Activated CD4-positive, alpha-beta memory T cell treated with anti-CD3 and anti-CD28 coated beads, Interleukin-2, amount 10 ng/mL, durations not matched to agents 7 days and 5 days (primary cell): ENCODE results near the gene MCF2L2. TPM values are rescaled to one million over a fixed set of nuclear protein-coding genes. Genes with fewer than 3 reads are reported as not detected.

Source experiments
- CTCF ChIA-PET: fragments of 350-600 bp; sonication (Branson Sonifier 250); formaldehyde crosslinking; loops from one replicate; lab custom pipeline; 2021; ENCODE audit warnings: antibody characterized with exemption, inconsistent platforms; lab: Charles Lee
- POLR2A ChIA-PET: fragments of 350-600 bp; sonication (Branson Sonifier 250); formaldehyde crosslinking; loops from one replicate; lab custom pipeline; 2021; ENCODE audit warnings: antibody characterized with exemption; lab: Charles Lee
- DNase-seq: peaks from one replicate; pipeline ENCODE4 v3.0.0-alpha.2; 2020
- H3K27ac Mint-ChIP-seq: one replicate; pipeline ENCODE4 v1.8.0; 2021; ENCODE audit warnings: mild to moderate bottlenecking, mixed read lengths
- H3K27me3 Mint-ChIP-seq: one replicate; pipeline ENCODE4 v1.8.0; 2021; ENCODE audit warnings: mixed read lengths
- H3K36me3 Mint-ChIP-seq: one replicate; pipeline ENCODE4 v1.8.0; 2021; ENCODE audit warnings: low read depth, mixed read lengths
- H3K4me1 Mint-ChIP-seq: one replicate; pipeline ENCODE4 v1.8.0; 2021; ENCODE audit warnings: mixed read lengths
- H3K4me3 Mint-ChIP-seq: one replicate; pipeline ENCODE4 v1.8.0; 2021; ENCODE audit warnings: mild to moderate bottlenecking, mixed read lengths
- H3K9me3 Mint-ChIP-seq: one replicate; pipeline ENCODE4 v1.8.0; 2021; ENCODE audit warnings: mixed read lengths
- total RNA-seq, 2 experiments: library from RNA; stranded (reverse); gene quantifications; one replicate each; pipeline ENCODE4 v1.2.3, GENCODE V29; 2021

MCF2L2 gene
- total RNA-seq, 2 experiments from 2014 or later, result 6.6 to 7.0 TPM

- Mint-ChIP-seq H3K9me3 (no peaks in the 10 kb centered on the region), H3K36me3 (no peaks in the 10 kb centered on the region), H3K27ac (no peak overlapping the region), H3K4me3 (no peak overlapping the region), H3K4me1 (peaks cover 5% of the 10 kb centered on the region), H3K27me3 (no peaks in the 10 kb centered on the region)
- ChIA-PET POLR2A (no interaction called here), CTCF (no interaction called here)
- no peak for DNase-seq
Observed at GRCh38 chr3:183324083-183324482, 104.3 kb downstream of the MCF2L2 start.

- CTCF ChIA-PET, result interaction anchor here (0.6 kb wide), 1 partner anchor 200 kb away, joined by 3 read pairs; no protein-coding TSS in a partner anchor
- Mint-ChIP-seq H3K9me3 (no peaks in the 10 kb centered on the region), H3K4me3 (no peak overlapping the region), H3K4me1 (peaks cover 9% of the 10 kb centered on the region), H3K36me3 (no peaks in the 10 kb centered on the region), H3K27me3 (no peaks in the 10 kb centered on the region), H3K27ac (no peak overlapping the region)
- POLR2A ChIA-PET, result no interaction called here
- DNase-seq, result no peak
Observed at GRCh38 chr3:183319371-183319770, 109.0 kb downstream of the MCF2L2 start.

GRCh38 chr3:183318877-183319276 is 109.5 kb downstream of the MCF2L2 start:
- Mint-ChIP-seq H3K36me3 (no peaks in the 10 kb centered on the region), H3K9me3 (no peaks in the 10 kb centered on the region), H3K4me3 (no peak overlapping the region), H3K27ac (no peak overlapping the region), H3K27me3 (no peaks in the 10 kb centered on the region), H3K4me1 (peaks cover 9% of the 10 kb centered on the region)
- CTCF ChIA-PET, result no interaction called here
- DNase-seq, result no peak
- POLR2A ChIA-PET, result no interaction called here

- Mint-ChIP-seq H3K27me3 (no peaks in the 10 kb centered on the region), H3K4me1 (peaks cover 9% of the 10 kb centered on the region), H3K4me3 (no peak overlapping the region), H3K36me3 (no peaks in the 10 kb centered on the region), H3K27ac (no peak overlapping the region), H3K9me3 (no peaks in the 10 kb centered on the region)
- DNase-seq, result no peak
- ChIA-PET POLR2A (interaction anchor here (0.9 kb wide), 1 partner anchor 12 kb away, joined by 5 read pairs; no protein-coding TSS in a partner anchor), CTCF (interaction anchor here (1.2 kb wide), 1 partner anchor 311 kb away, joined by 3 read pairs; no protein-coding TSS in a partner anchor)
Observed at GRCh38 chr3:183317886-183318865, 110.2 kb downstream of the MCF2L2 start.

GRCh38 chr3:183317271-183317670 is 111.1 kb downstream of the MCF2L2 start:
- Mint-ChIP-seq H3K4me3 (no peak overlapping the region), H3K9me3 (no peaks in the 10 kb centered on the region), H3K27me3 (no peaks in the 10 kb centered on the region), H3K27ac (no peak overlapping the region), H3K36me3 (no peaks in the 10 kb centered on the region), H3K4me1 (peaks cover 9% of the 10 kb centered on the region)
- POLR2A ChIA-PET, result interaction anchor here (0.9 kb wide), 1 partner anchor 11 kb away, joined by 5 read pairs; no protein-coding TSS in a partner anchor
- no peak for DNase-seq
- CTCF ChIA-PET, result interaction anchor here (1.2 kb wide), 1 partner anchor 312 kb away, joined by 3 read pairs; no protein-coding TSS in a partner anchor

GRCh38 chr3:183315739-183316138 is 112.7 kb downstream of the MCF2L2 start:
- Mint-ChIP-seq H3K4me1 (peaks cover 9% of the 10 kb centered on the region), H3K36me3 (peaks cover 3% of the 10 kb centered on the region), H3K27ac (no peak overlapping the region), H3K9me3 (no peaks in the 10 kb centered on the region), H3K4me3 (no peak overlapping the region), H3K27me3 (no peaks in the 10 kb centered on the region)
- ChIA-PET CTCF (no interaction called here), POLR2A (no interaction called here)
- no peak for DNase-seq

- ChIA-PET CTCF (interaction anchor here (1.3 kb wide), 1 partner anchor 22 kb away, joined by 3 read pairs; no protein-coding TSS in a partner anchor), POLR2A (interaction anchor here (0.8 kb wide), 1 partner anchor 10 kb away, joined by 3 read pairs; no protein-coding TSS in a partner anchor)
- DNase-seq, result no peak
- Mint-ChIP-seq H3K36me3 (peaks cover 14% of the 10 kb centered on the region), H3K27ac (no peak overlapping the region), H3K9me3 (no peaks in the 10 kb centered on the region), H3K4me1 (peaks cover under 1% of the 10 kb centered on the region), H3K4me3 (no peak overlapping the region), H3K27me3 (no peaks in the 10 kb centered on the region)
Observed at GRCh38 chr3:183313764-183314163, 114.7 kb downstream of the MCF2L2 start.

- Mint-ChIP-seq H3K36me3 (peaks cover 14% of the 10 kb centered on the region), H3K27ac (no peak overlapping the region), H3K27me3 (no peaks in the 10 kb centered on the region), H3K4me1 (no peaks in the 10 kb centered on the region), H3K4me3 (no peak overlapping the region), H3K9me3 (no peaks in the 10 kb centered on the region)
- DNase-seq, result no peak
- ChIA-PET POLR2A (interaction anchor here (0.8 kb wide), 1 partner anchor 10 kb away, joined by 3 read pairs; no protein-coding TSS in a partner anchor), CTCF (interaction anchor here (1.3 kb wide), 1 partner anchor 22 kb away, joined by 3 read pairs; no protein-coding TSS in a partner anchor)
Observed at GRCh38 chr3:183313351-183313750, 115.1 kb downstream of the MCF2L2 start.

- Mint-ChIP-seq H3K9me3 (no peaks in the 10 kb centered on the region), H3K27me3 (no peaks in the 10 kb centered on the region), H3K27ac (no peak overlapping the region), H3K36me3 (peaks cover 14% of the 10 kb centered on the region), H3K4me3 (no peak overlapping the region), H3K4me1 (peaks cover 4% of the 10 kb centered on the region)
- ChIA-PET CTCF (no interaction called here), POLR2A (no interaction called here)
- no peak for DNase-seq
Observed at GRCh38 chr3:183312433-183312832, 116.0 kb downstream of the MCF2L2 start.

GRCh38 chr3:183310936-183311335 is 117.5 kb downstream of the MCF2L2 start:
- Mint-ChIP-seq H3K4me1 (peaks cover 17% of the 10 kb centered on the region), H3K4me3 (no peak overlapping the region), H3K9me3 (no peaks in the 10 kb centered on the region), H3K27ac (no peak overlapping the region), H3K36me3 (peaks cover 14% of the 10 kb centered on the region), H3K27me3 (no peaks in the 10 kb centered on the region)
- DNase-seq, result no peak
- ChIA-PET POLR2A (interaction anchor here (1.0 kb wide), 2 partner anchors 9 to 152 kb away, joined by 3 read pairs; no protein-coding TSS in a partner anchor), CTCF (no interaction called here)

- CTCF ChIA-PET, result interaction anchor here (0.5 kb wide), 1 partner anchor 10 kb away, joined by 3 read pairs; no protein-coding TSS in a partner anchor
- DNase-seq, result no peak
- POLR2A ChIA-PET, result no interaction called here
- Mint-ChIP-seq H3K36me3 (peaks cover 14% of the 10 kb centered on the region), H3K27ac (no peak overlapping the region), H3K27me3 (no peaks in the 10 kb centered on the region), H3K9me3 (no peaks in the 10 kb centered on the region), H3K4me3 (no peak overlapping the region), H3K4me1 (peaks cover 17% of the 10 kb centered on the region)
Observed at GRCh38 chr3:183309276-183309675, 119.1 kb downstream of the MCF2L2 start.

- POLR2A ChIA-PET, result no interaction called here
Observed at GRCh38 chr3:183308751-183309150, 119.7 kb downstream of the MCF2L2 start.

GRCh38 chr3:183307749-183308148 is 120.7 kb downstream of the MCF2L2 start:
- no peak for DNase-seq
- CTCF ChIA-PET, result no interaction called here
- Mint-ChIP-seq H3K9me3 (no peaks in the 10 kb centered on the region), H3K4me3 (no peak overlapping the region), H3K4me1 (peaks cover 24% of the 10 kb centered on the region), H3K36me3 (peaks cover 21% of the 10 kb centered on the region), H3K27me3 (no peaks in the 10 kb centered on the region), H3K27ac (no peak overlapping the region)
- POLR2A ChIA-PET, result no interaction called here

More at GRCh38 chr3:183308751-183309150, 119.7 kb downstream of the MCF2L2 start:
- peaks cover 20% of the 10 kb centered on the region for H3K4me1 Mint-ChIP-seq
- H3K27ac Mint-ChIP-seq, result no peak overlapping the region
- DNase-seq, result no peak
- no peaks in the 10 kb centered on the region for H3K27me3 Mint-ChIP-seq
- H3K36me3 Mint-ChIP-seq, result peaks cover 17% of the 10 kb centered on the region
- no peak overlapping the region for H3K4me3 Mint-ChIP-seq
- H3K9me3 Mint-ChIP-seq, result no peaks in the 10 kb centered on the region
- CTCF ChIA-PET, result no interaction called here
